H4 (cell line): ENCODE results near the gene CLIP4. TPM values are rescaled to one million over a fixed set of nuclear protein-coding genes. Genes with fewer than 3 reads are reported as not detected.
"Not testable (repeated sequence)": the region's sequence is repeated elsewhere in the genome, so short reads cannot be mapped to it uniquely, and the experiment has no call there.

Experiments
- DNase-seq: peaks from one replicate; pipeline ENCODE4 v3.0.0-alpha.2; 2015; ENCODE audit warnings: low spot score
- total RNA-seq: library from RNA; depleted of rRNA; stranded (reverse); fragments of >200 nt; shearing (Covaris generic); gene quantifications from 2 replicates; pipeline ENCODE4 v1.2.3, GENCODE V29; 2014

The CLIP4 gene
- total RNA-seq, 1 experiment from 2014 or later, result 21.1 TPM

DNA sequence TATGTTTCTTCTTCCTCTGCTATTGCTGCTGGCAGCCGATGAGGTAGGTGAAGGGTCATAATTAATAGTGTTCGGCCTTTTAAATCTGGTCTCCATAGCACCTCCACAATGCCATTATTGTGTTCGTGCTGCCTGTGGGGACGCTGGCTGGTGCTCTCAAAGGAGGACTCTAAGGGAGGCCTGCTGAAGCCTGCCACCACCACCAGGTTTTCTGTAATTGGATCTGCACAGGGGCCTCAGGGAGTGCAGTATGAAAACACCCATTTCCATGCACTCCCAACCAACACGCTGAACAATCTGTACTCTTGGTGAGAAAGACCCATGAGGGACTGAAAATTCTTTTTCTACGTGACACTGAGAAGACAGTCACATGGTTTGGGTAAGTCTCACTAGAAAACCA, 17.6 kb upstream of the CLIP4 start:
- no peak for DNase-seq

DNA sequence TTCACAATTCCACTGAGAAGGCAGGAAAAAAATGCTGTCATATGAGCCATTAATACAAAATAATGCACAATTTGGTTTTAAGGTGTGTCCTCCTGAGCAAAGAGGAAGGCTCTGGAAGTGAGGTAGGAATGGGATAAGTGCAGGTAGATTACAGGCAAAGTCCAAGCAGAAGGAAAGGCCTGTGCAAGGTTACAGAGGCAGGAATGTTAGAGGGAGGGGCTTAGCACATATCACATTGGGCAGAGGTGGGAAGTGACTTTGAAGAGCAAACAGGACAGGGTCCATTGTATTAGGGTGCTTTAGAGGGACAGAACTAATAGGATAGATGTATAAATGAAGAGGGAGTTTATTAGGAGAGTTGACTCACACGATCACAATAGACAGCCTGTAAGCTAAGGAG, 14.7 kb upstream of the CLIP4 start:
- no peak for DNase-seq

DNA sequence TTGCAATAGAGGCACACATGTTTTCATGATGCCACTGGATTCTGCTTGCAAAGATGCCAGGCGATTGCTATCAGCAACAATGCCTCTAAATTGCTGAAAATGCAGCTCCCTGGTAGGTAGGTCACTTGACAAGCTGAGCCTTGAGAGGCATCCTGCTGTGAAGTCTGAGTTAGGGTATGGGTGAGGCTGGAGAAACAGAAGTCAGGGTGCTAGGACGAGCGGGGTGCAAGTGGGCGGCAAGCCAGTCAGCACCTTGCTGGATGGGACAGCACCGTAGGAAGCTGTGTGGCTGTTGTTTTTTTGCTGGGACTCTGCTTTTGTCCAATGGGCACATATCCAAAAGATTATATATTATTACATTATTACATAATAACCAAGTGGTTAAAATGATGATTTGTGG, 10.5 kb upstream of the CLIP4 start:
- no peak for DNase-seq

DNA sequence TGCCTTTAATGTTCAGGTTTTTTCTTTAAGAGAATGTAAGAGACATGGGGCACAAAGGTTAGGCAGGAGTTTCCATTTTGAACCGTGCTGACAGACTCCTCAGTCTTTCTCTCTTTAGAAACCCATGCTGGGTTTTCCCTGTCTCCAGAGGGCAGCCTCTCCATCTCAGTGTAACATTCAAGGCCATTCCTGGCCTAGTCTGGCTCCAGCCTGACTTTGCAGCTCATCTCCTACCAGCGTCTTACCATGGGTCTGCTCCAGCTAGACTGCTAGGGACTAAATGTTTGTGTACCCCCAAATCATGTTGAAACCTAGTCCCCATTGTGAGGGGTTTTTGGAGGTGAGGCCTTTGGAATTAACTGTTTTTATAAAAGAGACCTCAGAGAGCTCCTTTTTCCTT, 9.8 kb upstream of the CLIP4 start:
- no peak for DNase-seq

DNA sequence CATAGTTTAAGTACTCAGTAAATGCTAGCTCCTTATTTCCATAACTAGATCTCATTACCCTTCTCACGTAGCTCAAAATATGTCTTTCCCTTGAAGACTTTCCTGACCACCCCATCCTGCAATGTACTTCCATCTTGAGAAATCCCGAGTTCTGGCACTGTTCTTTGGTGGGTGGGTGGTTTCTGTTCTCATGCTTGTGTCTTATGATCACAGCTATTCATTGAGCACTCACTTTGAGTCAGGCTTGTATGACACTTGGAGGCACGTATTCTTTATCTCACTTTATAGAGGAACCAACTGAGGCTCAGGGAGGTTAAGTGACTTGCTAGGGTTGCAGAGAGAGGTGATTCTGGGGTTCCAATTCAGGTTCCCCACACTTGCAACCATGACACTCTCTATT, 9.0 kb upstream of the CLIP4 start:
- no peak for DNase-seq

DNA sequence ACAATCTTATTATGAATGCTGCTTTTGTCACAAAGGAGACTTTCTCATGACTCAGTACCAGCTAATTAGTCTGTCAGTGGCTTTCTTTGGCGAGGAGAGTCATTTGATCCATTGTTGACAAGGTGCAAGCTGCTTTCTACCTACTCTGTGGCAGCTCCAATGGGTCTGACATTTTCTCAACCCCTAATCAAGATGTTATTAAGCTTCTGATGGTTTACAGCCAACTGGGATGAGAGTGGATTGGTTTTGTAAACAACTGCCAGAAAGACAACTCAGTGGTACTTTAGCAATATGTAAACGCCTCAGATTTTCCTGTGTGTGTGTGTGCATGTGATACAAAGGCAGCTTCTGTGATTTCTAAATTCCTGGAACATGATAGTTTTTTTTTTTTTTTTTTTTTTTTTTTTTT, 8.2 kb upstream of the CLIP4 start:
- DNase-seq, result peak; percentile 87

DNA sequence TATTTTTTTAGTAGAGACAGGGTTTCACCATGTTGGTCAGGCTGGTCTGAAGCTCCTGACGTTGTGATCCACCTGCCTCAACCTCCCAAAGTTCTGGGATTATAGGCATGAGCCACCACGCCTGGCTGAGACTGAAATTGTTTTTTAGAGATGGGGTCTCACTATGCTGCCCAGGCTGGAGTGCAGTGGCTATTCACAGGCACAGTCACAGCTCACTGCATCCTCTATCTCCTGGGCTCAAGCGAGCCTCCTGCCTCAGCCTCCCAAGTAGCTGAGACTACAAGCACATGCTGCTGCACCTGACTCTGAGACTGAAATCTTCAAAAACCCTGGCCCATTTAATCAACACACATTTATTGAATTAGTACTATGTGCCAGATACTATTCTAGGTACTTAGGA, 7.7 kb upstream of the CLIP4 start:
- not testable (repeated sequence) for DNase-seq

DNA sequence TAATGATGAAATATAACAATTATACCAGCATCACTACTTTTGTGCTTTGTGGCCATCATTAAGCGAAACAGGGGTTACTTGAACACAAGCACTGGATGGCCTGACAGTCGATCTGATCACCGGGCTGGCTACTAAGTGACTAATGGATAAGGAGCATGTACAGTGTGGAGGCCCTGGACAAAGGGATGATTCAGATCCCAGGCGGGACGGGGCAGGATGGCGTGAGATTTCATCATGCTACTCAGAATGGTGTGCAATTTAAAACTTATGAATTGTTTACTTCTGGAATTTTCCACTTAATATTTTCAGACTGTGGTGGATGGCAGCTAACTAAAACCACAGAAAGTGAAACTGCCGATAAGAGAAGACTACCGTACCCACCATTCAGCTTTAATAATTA, 7.0 kb upstream of the CLIP4 start:
- peak; percentile 84 for DNase-seq

DNA sequence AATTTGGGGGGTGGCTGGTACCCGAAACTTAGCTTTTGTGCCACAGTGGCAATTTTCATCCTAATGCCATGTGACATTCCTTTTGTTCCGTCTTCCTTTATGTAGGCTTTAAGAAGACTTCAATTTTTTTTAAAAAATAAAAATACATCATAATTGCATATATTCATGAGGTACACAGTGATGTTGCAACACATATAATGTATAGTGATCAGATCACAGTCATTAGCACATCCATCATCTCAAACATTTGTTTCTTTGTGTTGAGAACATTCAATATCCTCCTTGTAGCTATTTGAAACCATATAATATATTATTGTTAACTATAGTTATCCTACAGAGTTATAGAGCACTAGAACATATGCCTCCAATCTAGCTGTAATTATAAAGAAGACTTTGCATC, 6.0 kb upstream of the CLIP4 start:
- DNase-seq, result no peak

DNA sequence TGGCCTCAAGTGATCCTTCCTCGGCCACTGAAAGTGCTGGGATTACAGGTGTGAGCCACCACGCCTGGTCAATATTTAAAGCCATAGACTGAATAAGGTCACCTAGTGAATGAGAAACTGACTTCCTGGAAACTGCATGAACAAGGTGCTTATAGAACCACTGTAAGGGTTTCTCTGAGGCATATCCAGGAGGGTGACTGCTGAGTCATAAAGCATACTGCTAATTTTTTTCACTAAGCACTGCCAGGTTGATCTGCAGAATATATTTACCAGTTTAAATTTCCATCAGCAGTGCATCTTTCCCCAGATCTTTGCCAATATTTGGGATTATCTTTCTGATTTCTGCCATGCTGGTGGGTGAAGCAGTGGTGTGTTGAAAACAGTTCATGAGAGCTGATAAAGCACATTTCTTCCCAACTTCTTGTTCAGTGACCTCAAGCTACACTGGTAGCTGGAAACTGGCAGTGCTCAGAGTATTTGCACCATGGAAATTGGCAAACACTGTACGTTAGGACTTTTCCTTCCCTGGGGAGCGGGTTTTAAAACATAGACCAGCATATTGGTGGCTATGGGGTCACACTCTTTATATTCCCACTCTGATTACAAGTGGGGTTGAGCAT, 4.2 kb upstream of the CLIP4 start:
- no peak for DNase-seq

DNA sequence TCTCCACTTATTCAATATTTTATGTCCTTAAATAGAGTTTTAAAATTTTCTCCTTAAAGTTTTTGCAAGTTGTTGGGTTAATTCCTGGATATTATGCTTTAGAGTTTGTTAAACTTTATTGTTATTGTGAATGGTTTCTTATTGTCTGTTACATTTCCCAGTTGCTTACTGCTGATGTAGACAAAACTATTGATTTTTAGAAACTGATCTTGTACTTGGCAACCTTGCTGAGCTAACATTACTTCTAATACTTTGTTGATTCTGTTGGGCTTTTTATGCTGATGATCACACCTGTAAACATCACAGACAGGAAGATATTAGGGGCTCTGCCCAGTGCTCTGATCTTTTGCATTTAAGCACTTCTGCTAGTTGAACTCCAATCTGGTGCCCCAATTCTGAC, 2.8 kb upstream of the CLIP4 start:
- no peak for DNase-seq

DNA sequence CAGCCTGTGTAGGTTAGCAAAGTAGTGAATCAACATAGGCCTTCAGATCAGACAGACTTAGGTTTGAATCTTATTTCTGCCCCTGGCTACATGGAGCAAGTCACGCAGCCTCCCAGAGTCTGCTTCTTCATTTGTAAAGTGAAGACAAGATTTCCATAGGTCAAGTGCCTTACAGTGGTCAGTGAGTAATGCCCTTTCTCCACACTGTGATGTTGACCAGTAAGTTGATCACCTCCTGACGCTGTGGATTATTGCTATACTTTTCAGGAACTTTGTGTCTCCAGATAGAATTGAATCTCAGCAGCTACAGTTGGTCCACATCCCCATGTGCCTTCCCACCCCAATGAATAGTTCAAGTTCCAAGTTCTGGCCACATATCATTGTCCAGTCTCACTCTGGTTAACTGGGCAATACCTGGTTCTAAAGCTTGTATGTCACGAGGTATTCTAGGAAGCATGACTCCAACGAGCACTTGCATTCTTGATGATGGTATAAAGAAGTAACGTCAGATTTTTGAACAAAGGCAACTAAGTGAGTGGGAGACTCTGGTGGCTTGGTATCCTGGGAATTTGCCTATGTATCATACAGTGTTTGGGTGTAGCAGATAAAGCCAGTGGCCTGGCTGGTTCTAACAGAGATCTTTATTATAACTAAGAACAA, 2.1 kb upstream of the CLIP4 start:
- DNase-seq, result no peak

DNA sequence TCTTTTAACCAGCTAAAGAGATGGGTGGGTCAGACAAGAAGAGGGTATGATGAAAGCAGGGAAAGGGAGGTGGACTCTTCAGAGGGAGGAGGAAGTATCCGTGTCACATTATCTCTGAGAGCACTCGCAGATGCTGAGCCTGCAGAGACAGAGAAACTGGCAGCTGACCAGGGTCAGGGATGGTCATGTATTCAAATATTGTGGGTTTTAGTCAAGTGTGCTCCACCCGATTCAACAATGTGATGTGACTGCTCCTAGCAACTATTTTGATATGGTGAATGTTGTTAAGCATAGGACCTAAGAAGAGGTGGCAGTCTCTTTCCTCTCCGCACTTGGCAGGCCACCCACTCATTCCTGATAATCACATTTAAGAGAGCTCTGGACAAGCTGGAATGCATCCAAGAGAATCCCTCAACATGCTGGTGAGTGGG, 1.3 kb upstream of the CLIP4 start:
- DNase-seq, result peak; percentile 56

DNA sequence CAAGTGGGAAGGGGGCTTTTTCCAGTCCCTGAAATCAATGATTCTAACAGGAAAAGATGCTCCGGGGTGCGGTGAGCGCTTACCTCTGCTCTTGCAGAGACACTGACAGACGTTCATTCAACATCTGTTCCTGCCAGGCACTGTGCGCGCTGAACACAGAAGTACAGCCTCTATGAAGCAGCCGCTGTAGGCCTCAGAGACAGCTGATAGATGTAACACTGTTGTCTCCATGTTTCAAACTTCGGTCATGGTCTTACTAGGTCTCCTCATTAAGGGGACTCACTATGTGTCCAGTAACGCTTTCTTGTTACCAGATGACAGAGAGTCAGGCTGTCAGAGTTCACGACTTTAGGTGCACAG, 649 bp upstream of the CLIP4 start:
- no peak for DNase-seq

DNA sequence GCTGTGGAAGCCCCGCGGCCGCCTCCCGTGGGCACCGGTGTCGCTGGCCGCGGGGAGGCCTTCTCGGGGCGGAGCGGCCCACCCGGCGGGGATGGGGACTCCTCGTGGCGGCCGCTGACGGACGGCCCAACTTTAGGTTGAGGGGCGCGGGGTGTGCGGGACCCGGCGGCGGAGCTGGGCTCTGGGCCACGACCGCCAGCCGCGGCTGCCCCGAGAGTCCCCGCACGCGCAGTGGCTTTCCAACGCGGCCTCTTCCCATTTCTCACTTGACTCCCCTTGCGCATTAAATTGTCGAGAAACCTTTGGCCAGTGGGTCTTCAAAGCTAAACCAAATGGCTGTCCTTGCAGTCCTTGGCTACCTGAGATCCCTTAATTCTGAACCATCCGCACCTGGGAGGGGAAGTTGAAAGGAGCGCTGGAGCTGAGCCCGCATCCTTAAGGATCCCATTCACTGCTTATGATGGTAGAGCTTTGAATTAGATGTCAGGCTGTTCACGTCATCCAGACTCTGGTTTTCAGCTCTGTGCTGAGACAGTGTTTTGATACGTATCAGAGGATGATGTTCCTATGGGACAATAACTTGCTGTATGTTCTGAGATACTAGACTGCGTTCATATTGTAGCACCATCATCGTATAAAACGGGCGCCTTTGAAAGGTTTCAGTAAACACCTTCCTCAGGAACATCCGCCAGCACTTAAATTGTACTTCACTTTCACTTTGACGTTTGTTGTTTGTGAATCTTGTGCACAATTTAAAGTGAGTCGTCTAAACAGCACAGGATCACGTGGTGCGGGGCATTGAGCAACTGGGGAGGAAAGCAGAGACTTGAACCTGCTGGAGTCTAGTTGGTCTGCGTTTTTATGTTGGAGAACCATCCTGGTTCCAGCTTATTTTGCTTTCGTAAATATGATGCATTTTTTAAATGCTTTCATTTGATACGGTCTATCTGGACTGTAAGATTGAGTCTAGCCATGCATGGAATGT, 874 bp downstream of the CLIP4 start:
- peak; percentile 85 for DNase-seq

DNA sequence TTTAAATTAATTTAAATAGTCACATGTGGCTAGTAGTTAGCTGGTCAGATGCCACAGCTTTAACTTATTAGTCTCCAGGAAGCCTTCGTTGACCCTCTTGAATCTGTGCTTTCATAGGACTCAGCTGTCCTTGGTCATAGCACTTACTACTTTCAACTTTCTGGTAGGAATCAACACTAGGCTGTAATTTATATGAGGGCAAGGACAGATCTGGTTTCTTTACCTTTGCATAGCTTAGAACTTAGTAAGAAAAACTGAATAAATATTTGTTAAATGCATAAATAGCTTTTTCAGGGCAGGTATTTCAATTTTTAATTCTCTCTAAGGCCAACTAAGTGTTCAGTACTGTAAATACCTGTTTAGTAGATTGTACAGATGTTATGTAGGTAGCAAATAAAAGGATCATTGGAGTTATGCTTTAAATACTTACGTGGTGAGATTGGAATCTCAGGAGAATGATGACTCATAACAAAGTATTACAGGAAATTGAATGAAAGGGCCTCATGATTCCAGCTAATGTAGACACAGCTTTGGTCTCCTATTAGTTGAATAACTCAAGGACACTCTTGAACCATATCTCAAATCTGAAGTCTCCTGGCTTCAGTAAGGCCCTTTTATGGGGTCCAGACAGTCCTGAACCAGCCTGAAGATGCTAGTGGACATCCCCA, 2.6 kb downstream of the CLIP4 start:
- peak; percentile 67 for DNase-seq

DNA sequence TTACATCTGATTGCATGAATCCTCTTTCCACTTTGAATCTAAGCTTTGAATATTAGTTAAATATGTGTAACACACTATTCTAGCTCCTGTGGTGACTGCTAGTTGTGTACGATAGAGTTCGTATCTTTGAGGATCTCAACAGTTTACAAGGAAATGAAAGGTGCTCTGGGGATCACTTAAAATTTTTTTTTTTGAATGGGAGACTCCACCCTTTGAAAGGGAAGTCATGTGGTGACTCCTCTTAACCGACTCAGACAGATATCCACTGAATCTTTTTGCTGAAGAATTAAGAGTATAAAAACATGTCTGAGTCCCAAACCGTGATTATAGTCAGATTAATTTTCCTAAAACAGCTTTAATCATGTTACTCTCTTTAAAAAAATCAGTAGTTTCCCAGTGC, 4.0 kb downstream of the CLIP4 start:
- no peak for DNase-seq

DNA sequence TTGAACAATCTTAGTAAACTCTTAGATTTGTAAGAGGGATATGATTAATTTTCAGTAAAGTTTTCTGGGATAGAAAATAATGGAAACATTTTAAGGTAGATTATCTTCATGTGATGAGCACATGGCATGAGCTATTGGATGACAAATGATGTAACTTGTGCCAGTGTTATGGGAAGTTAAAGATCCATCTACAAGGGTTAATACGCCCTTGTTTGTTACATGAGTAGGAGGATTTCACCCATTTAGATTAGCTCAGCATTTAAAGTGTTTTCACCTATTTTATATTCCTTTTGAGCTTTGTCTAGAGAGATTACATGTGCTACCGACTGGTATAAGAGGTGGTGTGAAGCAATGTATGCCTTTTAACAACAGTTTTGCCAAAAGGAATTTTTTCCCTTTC, 5.6 kb downstream of the CLIP4 start:
- no peak for DNase-seq

DNA sequence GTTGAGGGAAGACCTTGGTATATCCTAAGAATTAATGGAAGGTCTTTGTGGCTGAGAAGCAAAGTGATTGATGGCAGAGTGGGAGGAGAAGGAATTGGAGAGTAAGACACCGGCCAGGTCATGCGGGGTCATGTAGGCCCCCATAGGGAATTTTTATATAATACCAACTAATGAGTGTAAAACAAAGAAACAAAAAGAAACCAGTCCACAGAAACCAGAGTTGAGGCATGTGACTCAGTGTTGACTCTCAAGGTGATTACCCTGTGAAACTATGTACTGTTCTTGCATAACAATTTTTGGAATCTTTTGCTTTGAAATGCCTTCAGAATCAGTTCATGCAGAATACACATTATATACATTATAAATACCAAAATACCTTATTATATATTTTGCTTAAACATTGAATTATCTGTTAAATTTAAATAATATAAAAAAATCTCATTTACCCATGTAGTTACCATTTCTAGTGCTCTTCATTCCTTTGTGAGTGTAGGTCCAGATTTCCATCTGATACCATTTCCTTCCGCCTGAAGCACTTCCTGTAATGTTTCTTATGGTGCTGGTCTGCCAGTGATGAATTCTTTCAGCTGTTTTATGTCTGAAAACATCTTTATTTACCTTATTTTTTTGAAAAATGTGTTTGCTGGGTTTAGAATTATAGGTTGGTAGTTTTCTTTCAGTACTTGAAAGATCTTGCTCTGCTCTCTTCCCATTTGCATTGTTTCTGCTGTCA, 8.6 kb downstream of the CLIP4 start:
- DNase-seq, result no peak

DNA sequence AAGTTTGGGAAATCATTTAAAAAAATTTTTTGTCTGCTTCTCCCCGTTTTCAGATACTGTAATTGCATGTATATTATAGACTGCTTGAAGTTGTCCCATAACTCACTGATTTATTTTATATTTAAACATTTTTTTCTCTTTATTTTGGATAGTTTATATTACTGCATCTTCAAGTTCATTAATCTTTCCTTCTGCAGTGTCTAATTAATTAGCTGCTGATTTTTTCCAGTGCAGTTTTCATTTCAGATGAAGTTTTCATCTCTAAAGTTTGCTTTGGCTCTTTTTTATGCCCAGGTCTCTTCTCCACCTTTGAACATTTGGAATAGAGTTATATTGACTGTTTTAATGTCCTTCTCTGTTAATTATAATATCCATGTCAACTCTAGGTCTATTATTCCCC, 9.3 kb downstream of the CLIP4 start:
- DNase-seq, result no peak

DNA sequence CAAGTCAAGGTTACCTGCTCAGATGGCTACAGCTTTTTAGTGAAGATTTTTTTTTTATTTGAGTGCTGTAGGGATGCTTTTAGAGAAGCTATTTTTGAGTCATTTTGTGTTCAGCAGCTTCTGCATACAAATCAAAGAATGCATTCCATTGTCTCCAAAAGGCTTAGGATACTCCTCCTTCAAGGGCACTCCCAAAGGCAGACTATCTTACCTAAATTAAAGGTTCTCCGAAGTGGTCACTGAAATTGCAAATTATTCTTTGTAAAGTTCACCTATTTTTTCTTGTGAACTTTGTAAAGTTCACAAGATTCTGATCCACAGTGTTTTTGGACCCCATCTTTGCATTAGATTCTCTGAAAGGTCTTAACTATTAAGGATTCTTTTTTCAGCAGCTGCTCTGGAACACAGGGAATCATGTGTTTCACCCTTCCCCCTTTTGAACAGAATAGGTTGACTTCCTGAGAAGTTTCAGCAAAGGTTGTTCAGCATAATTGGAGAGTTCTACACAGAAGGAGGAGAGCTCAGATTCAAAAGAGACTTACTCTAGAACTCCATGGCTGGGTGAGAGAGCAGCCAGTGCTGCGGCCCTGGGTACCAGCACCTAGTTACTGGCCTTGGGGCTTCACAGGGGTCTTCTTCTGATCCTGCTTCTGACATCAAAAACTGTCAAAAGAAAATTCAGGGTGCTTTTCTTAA, 14.5 kb downstream of the CLIP4 start:
- peak; percentile 28 for DNase-seq
